ENCODE measurements around the gene C10orf120.

The C10orf120 gene

DNA sequence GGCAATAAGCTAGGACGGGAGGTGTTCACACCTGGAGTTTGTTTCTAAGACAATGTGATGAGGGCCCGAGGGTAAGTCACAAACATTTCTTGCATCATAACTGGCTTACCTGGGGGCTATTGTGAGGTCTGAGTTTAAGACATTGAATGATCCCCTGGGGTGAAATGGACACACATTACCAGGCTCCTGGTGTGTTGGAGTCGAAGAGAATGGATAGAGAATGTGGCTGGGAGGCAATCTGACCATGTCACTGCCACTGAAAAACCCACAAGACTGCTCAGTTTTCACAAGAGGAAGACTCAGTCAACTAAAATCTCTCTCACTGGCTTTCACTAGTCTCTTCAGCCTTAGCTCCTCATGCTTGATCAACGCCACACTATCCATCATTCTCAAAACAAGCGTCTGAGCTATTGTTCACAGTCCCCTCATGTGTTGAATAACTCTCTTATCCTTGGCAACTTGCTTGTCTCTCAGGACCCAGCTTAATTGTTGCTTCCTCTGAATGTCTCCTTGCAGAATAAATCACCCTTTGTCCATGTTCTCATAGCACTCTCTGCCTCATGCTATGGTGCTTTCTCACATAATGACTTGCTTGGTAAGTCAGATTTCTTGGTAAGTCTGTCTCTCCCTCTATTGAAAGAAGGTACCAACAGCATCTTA is at the start of gene C10orf120:
TSS of gene C10orf120 (minus strand) at position 51 of the 660 bp plus-strand sequence. CDS start 56 bp downstream, outside the sequence.
- DNase-seq = no peak

DNA sequence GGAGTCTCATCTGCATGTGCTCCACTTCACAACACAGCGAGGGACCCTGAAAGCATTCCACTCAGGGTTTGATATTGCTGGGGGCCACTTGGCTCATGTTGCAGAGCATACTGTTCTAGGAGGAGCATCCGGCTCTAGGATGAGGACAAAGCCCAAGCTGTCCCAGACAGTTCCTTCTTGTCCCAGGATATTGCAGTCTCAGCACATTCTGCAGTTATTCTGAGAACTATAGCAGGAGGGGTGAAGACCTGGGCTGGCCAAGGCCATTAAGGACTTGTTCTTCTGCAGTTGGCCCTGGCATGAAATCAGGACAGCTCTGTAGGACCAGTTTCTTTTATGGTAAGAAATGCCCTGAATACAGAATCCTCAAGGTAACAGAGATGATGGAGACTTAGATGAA is 48.9 kb upstream of the C10orf120 start:
- no peak for DNase-seq

DNA sequence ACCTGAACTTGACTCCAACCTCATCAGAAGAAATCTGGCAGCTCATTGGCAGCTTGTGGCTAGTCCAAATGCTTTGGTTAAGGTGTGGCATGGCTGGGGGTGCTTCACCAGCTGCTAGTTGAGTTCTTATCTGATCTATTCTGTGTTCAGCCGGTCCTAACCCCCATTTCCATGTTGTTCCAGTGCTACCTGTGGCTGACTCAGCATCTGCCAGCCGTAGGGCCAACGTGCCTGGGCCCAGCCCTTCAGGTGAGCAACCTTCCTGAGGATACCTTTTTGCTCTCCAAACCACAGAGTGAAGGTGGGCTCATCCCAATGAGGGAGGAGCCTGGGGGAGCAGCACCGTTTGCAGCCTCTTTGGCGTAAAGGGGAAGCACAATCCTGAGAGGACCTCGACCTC is 46.8 kb upstream of the C10orf120 start:
- DNase-seq = peak; percentile 4

DNA sequence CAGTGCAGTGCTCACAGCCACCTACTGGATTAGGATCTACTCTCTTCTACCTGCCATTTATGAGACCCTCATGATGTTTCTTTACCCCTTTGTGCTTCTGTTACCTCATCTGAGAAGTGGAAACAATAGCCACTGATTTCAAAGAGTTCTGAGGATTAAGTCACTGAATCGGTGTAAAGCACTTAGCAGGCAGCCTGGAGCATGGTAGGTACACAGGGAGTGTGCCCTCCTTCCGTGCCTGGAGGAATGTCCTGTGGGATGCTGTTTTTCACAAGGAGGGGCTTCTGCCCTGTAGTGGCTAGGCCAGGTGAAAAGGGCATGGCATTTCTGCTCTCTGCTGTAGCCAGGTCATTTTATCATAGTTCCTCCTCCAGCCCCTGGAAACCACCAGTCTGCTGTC is 44.6 kb upstream of the C10orf120 start:
- DNase-seq = no peak

DNA sequence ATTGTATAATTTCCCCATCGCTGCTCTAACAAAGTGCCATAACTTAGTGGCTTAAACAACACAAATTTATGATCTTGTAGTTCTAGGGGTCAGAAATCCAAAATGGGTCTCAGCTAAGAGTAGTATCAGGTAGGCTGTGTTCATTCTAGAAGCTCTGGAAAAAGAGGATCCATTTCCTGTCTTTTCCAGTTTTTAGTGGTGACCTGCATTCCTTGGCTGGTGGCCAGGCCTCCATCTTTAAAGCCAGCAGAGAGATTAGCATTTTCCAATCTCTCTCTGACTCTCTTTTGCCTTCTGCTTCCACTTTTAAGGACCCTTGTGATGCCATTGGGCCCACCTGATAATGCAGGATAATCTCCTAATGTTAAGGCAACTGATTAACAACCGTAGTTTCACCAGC is 41.0 kb upstream of the C10orf120 start:
- no peak for DNase-seq

DNA sequence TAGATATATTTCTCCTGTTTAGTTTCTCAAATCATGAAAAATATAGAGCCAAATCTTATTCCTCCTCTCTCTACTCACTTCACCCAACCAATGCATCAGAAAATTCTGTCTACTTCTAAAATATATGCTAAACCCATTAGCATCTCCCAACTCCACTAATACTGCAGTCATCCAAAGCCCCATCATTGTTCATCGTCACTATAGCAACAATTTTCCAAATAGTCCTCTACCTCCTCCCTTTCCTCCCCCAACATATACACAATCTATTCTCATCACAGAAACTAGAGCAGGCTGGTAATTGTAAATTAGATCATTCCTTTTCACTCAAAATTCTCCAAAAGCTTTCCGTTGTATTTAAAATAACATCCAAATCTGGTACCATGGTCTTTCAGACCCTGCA is 38.4 kb upstream of the C10orf120 start:
- no peak for DNase-seq

DNA sequence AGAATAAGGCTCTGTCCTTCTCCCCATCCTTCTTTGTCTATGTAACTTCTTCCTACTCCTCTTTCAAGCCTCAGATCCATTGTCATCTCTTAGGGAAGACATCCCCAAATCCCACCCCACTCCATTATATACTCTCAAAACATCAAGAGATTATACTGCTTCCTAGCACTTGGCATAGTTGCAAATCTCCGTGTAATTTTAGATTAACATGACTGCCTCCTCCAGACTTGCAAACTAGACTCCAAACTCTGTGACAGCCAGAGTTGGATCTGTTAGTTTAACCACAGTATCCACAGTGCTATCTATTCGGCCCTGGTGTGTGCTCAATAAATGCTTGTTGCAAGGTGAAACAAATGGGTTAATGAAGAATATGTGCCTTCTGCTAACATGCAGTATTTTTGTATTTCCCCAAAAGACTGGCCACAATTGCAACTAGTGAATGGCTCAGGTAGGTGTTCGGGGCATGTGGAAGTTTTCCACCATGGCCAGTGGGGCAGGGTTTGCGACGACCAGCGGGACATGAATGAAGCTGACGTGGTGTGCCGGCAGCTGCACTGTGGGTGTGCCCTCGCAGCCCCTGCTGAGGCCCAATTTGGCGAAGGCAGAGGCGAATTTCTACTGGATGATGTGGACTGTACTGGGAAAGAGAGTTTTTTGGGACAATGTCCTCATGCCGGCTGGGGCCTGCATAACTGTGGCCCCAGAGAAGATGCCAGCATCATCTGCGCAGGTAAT is 34.5 kb upstream of the C10orf120 start:
- DNase-seq = no peak

DNA sequence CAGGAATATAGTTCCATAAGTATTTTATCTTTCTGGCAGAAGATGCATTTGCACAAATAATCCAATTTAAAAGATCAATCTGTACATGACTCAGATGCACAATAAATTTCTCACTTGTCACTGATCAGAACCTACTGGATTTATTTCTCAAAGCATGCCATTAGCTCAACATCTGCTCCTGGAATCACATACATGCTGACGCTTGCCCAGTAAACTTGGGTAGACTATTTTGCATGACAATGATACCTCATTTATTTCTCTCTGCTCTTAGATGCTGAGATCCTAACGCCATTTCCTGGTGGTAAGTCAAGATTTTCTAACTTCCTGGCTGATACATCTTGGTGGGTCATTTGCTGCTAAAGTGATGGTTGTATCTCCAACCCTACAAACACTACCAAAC is 33.8 kb upstream of the C10orf120 start:
- DNase-seq = peak; percentile 49

DNA sequence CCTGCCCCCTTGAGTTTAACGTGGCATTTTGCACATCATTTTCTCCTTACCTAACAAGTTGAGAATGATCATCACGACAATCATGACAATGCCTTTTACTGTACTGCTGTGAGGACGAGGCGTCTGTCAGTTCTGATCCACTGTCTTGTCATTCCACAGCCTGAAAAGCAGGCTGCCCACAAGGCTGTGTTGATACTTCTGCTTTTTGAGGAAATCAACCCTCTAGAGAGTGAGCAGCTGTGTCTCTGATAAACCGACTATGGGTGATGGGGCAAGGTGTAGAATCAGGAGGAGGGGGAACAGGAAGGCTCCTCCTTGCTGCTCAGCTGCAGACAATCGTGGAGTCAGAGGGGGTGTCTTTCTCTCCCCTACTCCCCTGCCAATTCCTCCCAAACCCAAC is 30.6 kb upstream of the C10orf120 start:
- DNase-seq = no peak

DNA sequence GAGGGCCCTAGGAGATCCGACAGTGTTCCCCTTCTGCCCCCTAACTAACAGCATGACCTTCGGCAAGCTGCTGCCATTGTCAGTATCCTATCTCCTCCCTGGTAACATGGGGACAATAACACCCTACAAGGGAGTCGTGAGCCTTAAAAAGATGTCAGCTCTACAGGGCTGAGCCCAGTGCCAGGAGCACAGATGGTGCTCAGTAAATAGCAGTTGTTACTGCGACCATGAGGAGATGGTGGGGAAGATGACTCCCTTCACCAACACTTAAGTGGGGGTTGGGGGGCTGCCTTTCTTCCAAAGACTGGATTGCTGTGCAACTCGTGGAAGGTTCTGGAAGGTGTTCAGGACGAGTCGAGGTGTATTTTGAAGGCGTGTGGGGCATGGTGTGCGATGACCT is 29.5 kb upstream of the C10orf120 start:
- peak; percentile 22 for DNase-seq

DNA sequence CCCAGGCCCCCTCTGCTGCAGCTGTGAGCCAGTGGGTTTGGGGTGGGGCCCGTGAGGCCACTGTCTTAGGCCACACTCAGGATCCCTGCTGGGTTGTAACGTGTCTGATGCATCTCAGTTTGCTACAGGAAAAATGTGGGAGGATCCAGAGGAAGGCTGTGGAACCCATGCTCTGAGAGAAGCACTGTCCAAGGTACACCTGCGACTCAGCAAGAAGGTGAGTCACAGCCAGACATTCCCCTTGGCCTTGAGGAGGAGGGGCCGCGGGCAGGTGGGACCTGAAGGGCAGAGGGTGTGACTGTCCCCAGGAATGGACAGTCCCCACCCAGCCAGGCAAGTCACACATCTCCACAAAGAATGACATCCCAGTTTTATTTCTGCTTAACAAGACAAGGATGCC is 27.8 kb upstream of the C10orf120 start:
- DNase-seq = no peak

DNA sequence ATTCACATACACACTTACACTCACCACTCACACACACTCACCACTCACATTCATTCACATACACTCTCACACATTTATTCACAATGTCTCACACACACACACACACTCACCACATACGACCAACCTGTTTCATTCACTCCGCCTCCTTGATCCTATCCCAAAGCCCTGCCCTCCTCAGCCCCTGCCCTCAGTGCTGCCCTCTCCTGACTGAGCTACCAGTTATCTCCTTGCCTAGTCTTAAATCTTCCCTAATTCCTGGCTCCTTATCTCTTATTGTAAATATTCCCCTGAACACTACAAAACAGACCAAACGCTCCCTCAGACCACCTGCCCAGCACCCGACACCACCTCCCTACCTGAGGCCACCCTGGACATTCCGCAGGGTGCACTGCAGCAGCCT is 26.1 kb upstream of the C10orf120 start:
- no peak for DNase-seq

DNA sequence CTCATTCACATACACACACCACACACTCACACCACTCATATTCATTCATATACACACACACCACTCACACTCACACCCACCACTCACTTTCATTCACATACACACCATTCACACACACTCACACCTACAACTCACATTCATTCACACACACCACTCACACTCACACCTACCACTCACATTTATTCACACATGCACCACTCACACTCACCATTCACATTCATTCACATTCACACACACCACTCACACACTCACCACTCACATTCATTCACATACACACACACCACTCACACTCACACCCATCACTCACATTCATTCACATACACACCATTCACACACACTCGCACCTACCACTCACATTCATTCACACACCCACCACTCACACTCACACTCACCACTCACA is 25.4 kb upstream of the C10orf120 start:
- DNase-seq = no peak

DNA sequence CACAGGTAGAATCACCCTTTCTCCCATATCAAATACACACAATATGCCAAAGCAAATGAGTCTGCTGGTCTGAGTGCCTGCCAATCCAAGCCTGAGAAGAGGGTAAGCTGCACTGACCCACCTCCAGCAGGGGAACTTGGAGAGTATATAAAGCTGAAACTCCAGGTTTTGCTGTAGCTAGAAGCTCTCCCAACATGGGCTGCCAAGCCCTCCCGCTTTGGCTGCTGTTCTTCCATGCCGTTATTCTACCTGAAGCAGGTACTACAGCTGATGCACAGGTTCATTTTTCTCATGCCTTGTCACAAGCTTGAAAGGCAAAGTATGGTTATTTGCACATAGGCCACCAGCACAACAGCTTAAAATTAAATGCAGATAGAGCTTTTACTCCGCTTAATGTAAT is 21.5 kb upstream of the C10orf120 start:
- no peak for DNase-seq

DNA sequence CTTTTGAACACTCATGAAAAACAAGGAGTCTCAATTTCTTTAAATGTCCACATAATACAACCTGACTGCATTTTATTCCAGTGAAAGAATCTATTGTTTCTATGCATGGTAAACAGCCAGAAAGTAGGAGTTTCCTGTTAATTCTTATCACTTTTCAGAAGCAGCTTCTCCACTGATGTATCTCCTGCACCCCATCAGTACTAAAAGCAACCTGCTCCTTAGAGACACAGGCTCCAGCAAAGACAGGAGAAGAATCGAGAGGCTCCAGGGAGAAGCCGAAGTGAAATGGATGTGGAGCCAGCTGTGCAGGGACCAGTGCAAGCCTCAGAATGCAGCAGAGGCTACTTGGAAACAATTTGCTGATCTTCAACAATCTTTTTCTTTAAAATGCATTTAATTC is 16.4 kb upstream of the C10orf120 start:
- no peak for DNase-seq

DNA sequence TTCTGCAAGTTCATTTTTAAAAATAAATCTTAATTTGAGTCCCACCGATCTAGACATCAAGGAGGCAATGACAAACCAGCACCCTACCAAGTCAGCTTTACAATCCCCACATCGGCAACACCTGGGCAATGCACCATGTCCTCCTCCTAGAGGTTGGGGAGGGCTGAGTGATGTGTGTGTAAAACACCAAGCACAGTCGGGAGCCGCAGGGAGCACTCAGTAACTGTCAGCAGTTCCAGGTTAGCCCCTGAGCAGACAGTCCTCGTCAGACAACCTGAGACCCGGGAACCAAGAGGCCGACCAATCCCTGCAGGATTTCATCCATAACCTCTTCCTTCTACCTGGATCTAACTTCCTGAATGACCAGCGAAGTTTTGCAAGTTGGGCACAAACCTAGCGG is 15.9 kb upstream of the C10orf120 start:
- DNase-seq = no peak

DNA sequence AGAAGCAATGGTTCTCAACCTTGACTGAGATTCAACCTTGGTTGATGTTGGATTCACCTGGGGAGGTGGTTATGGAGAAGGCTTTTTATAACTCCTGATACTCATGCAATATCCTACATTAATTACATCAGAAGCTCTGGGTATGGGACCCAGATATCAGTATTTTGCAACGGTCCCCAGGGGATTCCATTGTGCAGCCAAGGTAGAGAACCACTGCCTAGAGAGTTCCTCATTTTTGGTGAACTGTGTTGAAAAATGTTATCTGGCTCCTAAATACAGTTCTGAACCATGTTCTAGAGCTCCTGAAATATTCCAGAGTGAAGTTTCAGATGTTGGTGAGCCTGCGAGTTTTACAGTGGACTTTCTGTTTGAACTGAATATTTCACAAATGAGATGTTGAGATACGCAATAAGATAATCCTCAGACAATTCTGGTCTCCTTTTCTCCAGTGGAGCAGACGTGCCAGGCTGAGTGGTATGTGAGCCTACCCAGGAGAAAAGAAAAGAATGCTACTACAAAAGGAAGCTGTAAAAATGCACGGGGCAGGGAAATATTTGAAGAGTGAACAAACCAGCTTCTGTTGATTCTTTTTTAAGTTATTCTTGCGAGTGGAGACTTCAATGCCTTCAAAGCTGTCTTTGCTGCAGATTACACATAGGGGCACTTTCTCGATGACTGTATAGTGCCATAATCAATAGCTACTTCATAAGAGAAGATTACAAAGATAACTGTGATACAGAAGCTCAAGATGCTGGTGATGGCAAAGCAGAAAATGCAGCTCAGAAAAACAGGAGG is 13.6 kb upstream of the C10orf120 start:
- DNase-seq = no peak

DNA sequence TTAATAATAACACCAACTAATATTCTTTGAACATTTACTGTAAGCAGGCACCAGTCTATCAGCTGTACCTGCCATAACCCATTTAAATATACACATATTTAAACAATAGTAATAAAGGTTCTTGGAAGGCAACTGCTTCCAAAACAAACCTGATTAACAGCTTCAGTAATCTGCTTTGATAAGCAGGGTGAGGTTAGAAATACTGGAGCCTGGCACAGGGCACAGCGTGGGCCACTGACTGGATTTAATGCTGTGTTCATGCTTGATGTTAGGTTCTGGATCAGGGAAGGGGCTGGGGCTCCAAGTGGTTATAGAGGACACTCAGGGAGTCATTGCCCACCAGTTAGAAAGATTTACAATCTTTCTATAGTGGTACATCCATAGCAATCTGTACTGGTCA is 10.9 kb upstream of the C10orf120 start:
- no peak for DNase-seq

DNA sequence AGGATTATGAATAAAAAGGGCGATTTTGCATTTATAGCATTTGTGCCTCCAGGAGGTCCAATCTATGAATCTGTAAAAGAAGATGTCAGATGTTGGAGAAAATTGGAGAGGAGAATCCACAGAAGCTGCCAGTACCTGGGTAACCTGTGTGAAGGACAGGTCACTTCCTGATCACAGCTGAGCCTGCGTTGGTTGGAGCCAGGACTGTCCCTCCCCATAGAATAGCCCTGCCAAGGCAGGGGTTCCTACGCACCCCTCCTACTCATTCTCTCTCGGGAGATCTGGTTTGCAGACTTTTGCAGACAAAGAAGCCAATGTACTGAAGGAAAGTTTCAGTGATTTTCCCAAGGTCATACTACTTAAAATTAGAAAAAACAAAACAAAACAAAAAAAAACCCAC is 10.3 kb upstream of the C10orf120 start:
- no peak for DNase-seq

DNA sequence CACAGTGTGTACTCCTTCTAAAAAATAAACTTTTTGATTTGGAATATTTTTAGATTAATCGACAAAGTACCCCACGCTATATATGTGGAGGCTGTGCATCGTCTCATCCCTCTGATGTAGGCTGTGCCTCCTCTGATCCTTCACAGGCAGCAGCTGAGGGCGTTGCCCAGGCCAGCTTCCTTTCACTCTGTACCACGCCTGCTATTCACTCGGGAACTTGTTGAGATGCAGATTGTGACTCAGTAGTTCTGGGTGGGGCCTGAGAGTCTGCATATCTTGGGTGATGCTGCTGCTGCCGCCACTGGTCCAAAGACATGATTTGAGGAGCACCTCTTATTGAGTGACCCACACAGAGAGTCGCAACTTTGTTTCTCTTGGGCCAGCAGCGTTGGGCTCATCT is 7.9 kb upstream of the C10orf120 start:
- DNase-seq = no peak

DNA sequence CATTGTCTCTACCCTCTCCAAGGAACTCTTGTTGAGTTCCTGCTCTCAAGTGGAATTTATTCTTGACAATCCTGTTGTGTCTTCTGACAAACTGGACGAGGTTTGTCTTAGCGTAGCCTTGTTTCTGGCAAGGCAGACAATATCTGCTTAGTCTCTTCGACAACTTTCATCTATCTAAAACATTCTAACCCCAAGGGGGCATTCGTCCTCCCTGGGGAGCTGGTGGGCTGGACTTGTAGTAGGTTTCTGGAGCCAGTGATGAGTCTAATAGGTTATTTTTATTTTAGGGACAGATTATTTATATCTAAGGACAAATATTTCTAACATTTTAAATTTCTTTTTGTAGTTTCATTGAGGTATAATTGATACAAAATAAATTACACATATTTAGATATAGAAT is 7.3 kb upstream of the C10orf120 start:
- no peak for DNase-seq

DNA sequence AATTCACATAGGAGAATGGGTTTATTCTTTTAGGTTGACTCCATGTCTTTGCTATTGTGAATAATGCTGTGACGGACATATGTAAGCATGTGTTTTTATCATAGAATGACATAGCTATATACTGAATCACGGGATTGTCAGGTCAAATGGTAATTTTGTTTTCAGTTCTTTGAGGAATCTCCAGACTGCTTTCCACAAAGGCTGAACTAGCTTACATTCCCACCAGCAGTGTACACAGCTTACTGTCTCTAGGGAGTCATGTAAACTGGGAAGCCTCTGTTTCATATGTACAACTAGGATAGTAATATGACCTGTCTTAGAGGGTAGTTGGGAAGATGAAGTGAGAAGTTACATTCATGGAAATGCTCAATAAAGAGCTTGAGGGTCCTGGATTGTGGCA is 6.8 kb upstream of the C10orf120 start:
- no peak for DNase-seq

DNA sequence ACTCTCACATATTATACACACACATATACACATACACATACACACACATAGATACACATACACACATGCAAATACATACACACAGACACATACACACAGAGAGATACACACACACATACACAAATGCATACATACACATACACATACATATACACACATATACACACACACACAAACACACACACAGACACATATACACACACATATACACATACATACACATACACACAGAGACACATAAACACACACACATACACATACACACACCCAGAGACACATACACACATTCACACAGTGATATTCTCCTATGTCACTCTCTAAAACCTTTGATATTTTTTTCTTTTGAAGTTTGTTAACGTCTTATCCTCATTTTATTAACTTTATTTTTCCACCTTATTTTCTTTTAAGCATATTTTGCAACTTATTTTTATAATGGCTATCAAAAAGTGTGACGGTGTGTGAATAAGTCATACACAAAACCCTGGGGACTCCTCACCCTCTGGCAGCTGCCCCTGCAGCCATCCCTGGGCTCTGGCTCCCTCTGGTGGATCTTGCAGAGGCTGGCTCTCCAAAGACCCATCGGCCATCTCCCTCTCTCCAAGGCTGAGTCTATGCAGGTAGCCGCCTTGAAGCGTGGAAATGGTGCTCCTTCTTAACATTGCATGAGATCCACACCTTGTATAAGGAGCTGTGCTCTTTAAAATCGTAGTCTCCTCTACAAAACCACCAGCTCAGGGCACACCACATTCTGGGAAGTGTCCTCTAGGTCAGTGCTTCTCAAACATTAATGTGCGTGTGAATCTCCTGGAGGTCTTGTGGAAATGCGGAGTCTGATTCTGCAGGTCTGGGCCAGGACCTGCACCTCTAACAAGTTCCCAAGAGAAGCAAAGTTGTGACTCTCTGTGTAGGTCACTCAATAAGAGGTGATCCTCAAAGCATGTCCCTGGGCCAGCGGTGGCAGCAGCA is 4.1 kb upstream of the C10orf120 start:
- DNase-seq = peak; percentile 66
